GM23338 (cell line): Measurements from ENCODE around the gene EFCAB3.
"Not testable (repeated sequence)": the region's sequence is repeated elsewhere in the genome, so short reads cannot be mapped to it uniquely, and the experiment has no call there.

Experiments used
- CREB1 ChIP-seq: fragments of 250-450 bp; sonication (Bioruptor Pico); IDR thresholded peaks from 2 replicates; pipeline ENCODE4 v1.5.0; 2020; ENCODE audit warnings: low read depth, mild to moderate bottlenecking, moderate library complexity
- EZH2 ChIP-seq: fragments of 200-600 bp; sonication (generic); IDR thresholded peaks from one replicate; pipeline ENCODE4 v1.8.0; 2017; ENCODE audit warnings: antibody characterized with exemption, mild to moderate bottlenecking, low read depth; ENCODE audit not compliant: unreplicated experiment
- EZH2phosphoT487 ChIP-seq: fragments of 200-600 bp; sonication (generic); IDR thresholded peaks from one replicate; pipeline ENCODE4 v1.8.1; 2018; ENCODE audit warnings: antibody characterized with exemption; ENCODE audit not compliant: unreplicated experiment
- JUNB ChIP-seq: IDR thresholded peaks from one replicate; pipeline ENCODE4 v1.6.1; 2016; ENCODE audit warnings: antibody characterized with exemption; ENCODE audit not compliant: unreplicated experiment
- NANOG ChIP-seq: IDR thresholded peaks from 2 replicates; pipeline ENCODE4 v1.6.1; 2016; ENCODE audit warnings: antibody characterized with exemption, borderline replicate concordance
- POLR2AphosphoS5 ChIP-seq: IDR thresholded peaks from 2 replicates; pipeline ENCODE4 v1.6.1; 2016; ENCODE audit warnings: antibody characterized with exemption, low read depth
- STAT1 ChIP-seq: IDR thresholded peaks from one replicate; pipeline ENCODE4 v1.6.1; 2016; ENCODE audit warnings: antibody characterized with exemption; ENCODE audit not compliant: unreplicated experiment
- ZNF114 ChIP-seq: fragments of 250-450 bp; sonication (Bioruptor Pico); IDR thresholded peaks from 2 replicates; pipeline ENCODE4 v1.5.0; 2020; ENCODE audit warnings: mild to moderate bottlenecking, moderate library complexity
- TF ChIP-seq, protein P1 (sequence below), 2 experiments: fragments of 200-600 bp in 1 of 2; sonication (generic) in 1 of 2; conservative IDR thresholded peaks; 2 replicates each; pipeline versions ENCODE4 v1.5.1 to v1.6.1; 2016 to 2017; ENCODE audit warnings: antibody characterized with exemption in 2 of 2, low read depth in 2 of 2, mild to moderate bottlenecking in 2 of 2, moderate library complexity in 1 of 2
- TF ChIP-seq, protein P2 (sequence below): IDR thresholded peaks from one replicate; pipeline ENCODE4 v1.6.1; 2018; ENCODE audit warnings: antibody characterized with exemption; ENCODE audit not compliant: unreplicated experiment
- TF ChIP-seq, protein P3 (sequence below): IDR thresholded peaks from 2 replicates; pipeline ENCODE4 v1.6.1; 2016; ENCODE audit warnings: antibody characterized with exemption

DNA sequence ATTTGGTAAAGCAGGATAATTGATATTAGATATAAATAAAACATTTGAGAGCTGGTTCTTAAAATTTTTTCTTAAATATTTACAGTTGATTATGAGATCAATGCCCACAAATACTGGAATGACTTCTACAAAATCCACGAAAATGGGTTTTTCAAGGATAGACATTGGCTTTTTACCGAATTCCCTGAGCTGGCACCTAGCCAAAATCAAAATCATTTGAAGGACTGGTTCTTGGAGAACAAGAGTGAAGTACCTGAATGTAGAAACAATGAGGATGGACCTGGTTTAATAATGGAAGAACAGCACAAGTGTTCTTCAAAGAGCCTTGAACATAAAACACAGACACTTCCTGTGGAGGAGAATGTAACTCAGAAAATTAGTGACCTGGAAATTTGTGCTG lies 45.9 kb downstream of the EFCAB3 start:
- TF ChIP-seq, protein P1, sequence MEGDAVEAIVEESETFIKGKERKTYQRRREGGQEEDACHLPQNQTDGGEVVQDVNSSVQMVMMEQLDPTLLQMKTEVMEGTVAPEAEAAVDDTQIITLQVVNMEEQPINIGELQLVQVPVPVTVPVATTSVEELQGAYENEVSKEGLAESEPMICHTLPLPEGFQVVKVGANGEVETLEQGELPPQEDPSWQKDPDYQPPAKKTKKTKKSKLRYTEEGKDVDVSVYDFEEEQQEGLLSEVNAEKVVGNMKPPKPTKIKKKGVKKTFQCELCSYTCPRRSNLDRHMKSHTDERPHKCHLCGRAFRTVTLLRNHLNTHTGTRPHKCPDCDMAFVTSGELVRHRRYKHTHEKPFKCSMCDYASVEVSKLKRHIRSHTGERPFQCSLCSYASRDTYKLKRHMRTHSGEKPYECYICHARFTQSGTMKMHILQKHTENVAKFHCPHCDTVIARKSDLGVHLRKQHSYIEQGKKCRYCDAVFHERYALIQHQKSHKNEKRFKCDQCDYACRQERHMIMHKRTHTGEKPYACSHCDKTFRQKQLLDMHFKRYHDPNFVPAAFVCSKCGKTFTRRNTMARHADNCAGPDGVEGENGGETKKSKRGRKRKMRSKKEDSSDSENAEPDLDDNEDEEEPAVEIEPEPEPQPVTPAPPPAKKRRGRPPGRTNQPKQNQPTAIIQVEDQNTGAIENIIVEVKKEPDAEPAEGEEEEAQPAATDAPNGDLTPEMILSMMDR (conservative IDR thresholded peaks at IDR 0.05; ENCODE audit: low read depth in 2 of 2) = not testable (repeated sequence)
- TF ChIP-seq POLR2AphosphoS5; EZH2; CREB1 (CRISPR knock-in tag); EZH2phosphoT487; NANOG; ZNF114 (CRISPR knock-in tag); JUNB; STAT1: not testable (repeated sequence)
- TF ChIP-seq, protein P2, sequence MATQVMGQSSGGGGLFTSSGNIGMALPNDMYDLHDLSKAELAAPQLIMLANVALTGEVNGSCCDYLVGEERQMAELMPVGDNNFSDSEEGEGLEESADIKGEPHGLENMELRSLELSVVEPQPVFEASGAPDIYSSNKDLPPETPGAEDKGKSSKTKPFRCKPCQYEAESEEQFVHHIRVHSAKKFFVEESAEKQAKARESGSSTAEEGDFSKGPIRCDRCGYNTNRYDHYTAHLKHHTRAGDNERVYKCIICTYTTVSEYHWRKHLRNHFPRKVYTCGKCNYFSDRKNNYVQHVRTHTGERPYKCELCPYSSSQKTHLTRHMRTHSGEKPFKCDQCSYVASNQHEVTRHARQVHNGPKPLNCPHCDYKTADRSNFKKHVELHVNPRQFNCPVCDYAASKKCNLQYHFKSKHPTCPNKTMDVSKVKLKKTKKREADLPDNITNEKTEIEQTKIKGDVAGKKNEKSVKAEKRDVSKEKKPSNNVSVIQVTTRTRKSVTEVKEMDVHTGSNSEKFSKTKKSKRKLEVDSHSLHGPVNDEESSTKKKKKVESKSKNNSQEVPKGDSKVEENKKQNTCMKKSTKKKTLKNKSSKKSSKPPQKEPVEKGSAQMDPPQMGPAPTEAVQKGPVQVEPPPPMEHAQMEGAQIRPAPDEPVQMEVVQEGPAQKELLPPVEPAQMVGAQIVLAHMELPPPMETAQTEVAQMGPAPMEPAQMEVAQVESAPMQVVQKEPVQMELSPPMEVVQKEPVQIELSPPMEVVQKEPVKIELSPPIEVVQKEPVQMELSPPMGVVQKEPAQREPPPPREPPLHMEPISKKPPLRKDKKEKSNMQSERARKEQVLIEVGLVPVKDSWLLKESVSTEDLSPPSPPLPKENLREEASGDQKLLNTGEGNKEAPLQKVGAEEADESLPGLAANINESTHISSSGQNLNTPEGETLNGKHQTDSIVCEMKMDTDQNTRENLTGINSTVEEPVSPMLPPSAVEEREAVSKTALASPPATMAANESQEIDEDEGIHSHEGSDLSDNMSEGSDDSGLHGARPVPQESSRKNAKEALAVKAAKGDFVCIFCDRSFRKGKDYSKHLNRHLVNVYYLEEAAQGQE = not testable (repeated sequence)
- TF ChIP-seq, protein P3, sequence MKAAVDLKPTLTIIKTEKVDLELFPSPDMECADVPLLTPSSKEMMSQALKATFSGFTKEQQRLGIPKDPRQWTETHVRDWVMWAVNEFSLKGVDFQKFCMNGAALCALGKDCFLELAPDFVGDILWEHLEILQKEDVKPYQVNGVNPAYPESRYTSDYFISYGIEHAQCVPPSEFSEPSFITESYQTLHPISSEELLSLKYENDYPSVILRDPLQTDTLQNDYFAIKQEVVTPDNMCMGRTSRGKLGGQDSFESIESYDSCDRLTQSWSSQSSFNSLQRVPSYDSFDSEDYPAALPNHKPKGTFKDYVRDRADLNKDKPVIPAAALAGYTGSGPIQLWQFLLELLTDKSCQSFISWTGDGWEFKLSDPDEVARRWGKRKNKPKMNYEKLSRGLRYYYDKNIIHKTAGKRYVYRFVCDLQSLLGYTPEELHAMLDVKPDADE = not testable (repeated sequence)
